B cell (primary cell): ENCODE data around the gene TRABD2B.

Source experiments
- CTCF ChIP-seq: fragments of 200-600 bp; IDR thresholded peaks from one replicate; pipeline ENCODE4 v1.8.0; 2022; ENCODE audit warnings: antibody characterized with exemption, mild to moderate bottlenecking
- EZH2 ChIP-seq: IDR thresholded peaks from 2 replicates; pipeline ENCODE4 v1.6.1; 2012; ENCODE audit warnings: borderline replicate concordance, low read depth, mild to moderate bottlenecking, moderate library complexity, low read length; ENCODE audit not compliant: insufficient read depth, poor library complexity, severe bottlenecking

GRCh38 chr1:47971385-47972160 is 25.6 kb downstream of the TRABD2B start:
- no peak for TF ChIP-seq CTCF
- TF ChIP-seq EZH2 = no peak
